GM18907 (cell line): ENCODE results near the gene STEAP3.

Source experiments
- ATAC-seq: cut with Tn5 transposase; IDR thresholded peaks from one replicate; pipeline ENCODE4 v1.9.1; 2021; ENCODE audit warnings: mild to moderate bottlenecking, moderate library complexity; ENCODE audit not compliant: unreplicated experiment

Gene STEAP3

DNA sequence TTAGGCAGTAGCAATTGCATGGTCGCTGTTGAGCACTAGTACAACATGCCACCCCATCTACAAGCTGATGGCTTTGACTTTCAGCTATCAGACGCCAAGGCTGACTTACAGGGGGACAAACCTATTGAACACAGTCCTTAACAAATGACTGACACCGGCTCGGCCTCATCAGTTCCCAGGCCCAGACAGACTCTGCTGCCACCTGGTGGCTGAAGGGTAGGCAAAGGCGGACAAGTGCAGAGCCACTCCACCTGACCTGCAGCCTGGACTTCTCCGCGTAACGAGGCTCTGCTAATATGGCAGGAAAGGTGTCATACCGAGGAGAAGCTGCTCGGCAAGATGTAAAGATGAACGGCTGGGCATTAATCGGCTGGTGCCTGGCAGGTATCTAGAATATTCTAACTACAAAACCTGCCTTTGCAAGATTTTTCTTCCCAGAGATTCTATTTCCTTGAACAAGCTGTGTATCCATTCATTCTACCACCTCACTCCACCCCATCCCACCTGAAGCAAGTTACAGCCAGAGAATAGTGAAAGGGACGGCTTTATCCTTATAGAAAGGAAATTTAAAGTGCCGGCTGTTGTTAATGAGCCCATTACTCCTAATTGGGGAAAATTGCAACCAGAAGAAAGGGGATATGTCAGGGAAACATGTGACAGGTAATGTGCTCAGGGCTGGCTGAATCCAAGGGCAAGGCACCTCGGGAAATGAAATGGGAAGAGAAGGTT lies 67.4 kb downstream of the STEAP3 start:
- ATAC-seq: no peak

DNA sequence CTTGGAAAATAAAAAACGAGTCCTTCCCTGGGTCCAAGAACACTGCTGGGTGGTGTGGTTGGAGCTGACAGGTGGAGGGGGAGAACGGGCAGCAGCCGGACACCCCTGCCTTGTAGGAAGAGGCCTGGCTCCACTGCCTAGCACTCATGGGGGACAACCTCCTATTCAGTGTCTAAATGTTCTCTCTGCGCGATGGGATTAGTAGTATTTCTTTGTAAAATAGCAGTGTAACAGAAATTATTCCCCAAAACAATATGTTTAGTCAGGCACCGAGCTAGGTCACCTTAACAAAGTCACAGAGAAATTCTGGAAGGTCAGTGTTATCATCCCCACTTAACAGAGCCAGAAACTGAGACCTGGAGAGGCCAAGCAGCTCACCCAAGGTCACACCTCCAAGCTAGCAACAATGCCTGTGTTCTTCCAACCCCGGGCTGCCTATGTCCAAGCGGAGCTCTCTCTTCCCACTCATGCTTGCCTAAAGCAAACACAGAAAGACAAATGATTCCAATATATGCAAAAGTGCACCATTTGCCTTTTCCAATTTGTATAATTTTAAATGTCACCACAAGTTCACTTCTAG lies 68.0 kb downstream of the STEAP3 start:
- ATAC-seq: no peak

DNA sequence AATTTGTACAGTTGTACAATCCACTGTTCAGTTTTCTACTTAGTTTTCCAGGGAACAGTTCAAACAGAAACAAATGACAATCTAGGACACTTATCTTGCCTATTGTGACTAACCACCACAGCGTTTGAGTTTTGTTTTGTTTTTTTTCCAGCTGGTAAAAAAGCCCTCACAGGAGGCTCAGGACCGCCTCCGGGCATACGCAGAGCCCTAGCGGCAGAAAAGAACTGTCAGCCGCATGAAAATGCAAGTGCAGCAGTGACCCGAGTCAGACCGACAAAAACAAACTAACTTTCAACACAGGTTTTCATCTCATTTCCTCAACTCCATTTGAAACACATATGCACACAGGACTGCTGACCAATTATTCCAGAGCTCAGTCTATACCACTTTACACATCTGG lies 68.6 kb downstream of the STEAP3 start:
- ATAC-seq: no peak

DNA sequence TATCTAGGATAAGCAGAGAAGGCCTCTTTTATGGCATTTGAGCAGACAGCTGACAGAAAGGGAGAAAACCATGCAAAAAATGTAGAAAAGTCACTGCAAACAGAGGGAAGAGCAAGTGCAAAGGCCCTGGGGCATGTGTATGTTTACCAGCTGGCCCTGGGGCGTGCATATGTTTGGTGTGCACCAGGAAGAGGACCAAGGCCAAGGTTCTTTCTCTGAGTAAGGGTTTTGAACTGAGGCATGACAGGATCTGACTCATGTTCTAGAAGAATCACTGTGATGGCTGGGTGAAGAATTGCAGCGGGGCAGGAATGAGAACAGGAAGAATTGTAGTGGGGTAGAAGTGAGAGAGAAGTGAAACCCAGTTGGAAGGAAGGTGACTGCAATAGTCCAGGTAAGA lies 69.6 kb downstream of the STEAP3 start:
- no peak for ATAC-seq

DNA sequence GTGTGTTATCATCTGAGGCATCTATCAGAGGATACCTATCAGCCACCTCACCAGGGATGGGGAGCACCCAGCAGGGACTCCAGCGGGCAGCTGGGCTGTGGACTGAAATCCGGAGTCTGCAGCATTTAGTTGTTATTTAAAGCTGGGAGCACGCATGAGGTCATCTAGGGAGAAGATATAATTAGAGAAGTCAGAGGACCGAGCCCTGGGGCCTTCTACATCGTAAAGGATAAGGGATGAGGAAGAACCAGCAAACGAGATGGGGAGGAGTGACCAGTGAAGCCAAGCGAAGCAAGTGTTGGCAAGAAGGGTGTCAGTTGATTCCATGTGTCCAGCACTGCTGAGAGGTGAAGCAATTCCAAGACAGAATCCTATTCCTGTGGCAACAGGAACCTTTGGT lies 70.3 kb downstream of the STEAP3 start:
- ATAC-seq: no peak

DNA sequence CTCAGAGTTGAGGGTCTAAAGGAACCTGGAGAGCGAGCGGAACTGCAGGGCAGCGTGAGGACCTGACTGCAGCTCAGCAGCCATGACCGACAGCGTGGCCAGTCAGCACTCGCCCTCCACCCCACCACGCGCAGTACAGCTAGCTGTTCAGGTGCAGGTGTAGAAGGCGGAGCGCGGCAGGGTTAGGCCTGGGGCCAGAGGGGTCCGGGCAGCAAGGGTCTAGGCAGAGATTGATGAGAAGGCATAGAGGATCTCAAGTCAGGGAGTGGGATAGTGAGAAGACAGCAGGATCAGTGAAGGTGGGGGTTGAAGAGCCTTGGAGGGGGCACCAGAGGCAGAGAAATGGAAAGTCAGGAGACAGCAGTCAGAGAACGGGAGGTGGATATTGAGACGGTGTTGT lies 71.0 kb downstream of the STEAP3 start:
- no peak for ATAC-seq

DNA sequence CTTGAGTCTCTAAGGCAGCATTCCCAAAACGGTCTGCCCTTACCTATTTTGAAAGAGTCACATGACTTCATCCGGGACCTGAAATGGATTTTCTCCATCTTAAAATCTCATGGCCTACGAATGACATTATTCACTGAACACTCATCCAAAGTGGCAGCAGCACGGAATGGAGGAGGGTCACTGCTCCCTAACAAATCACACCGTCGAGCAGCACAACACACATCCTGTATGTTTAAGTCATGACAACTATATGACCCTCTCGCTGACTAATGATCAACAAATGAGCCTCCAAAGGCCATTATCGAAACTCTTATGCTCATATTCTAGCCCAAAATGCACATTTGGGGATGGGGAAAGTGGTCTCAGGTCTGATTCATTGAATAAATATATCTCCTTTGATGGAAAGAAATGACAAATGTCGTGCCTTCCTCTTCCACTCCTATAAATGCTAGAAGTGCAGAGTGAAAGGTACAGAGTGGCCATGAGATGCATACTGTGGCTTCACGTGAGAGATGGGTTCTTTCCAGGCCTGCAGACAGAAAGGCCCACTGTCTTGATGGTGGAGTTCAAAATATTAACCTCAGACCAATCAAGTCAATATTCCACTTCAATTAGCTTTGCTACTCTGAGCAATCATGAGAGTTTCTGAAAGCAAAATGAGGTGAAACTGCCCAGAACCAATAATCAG lies 72.2 kb downstream of the STEAP3 start:
- no peak for ATAC-seq

DNA sequence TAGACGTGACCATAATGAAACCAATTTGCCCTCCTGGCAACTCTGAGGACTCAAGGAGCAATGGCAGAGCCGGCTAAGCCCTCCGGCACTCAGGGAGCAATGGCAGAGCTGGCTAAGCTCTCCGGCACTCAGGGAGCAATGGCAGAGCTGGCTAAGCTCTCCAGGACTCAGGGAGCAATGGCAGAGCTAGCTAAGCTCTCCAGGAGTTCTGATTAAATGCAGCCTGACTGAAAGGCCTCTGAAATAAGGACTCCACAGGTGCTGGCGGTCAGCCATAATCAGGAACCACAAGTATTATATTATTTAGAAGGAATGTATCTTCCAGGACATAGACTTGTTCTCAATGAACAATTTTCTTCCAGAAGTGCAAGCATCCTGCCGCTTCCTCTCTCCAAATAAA lies 77.8 kb downstream of the STEAP3 start:
- no peak for ATAC-seq

DNA sequence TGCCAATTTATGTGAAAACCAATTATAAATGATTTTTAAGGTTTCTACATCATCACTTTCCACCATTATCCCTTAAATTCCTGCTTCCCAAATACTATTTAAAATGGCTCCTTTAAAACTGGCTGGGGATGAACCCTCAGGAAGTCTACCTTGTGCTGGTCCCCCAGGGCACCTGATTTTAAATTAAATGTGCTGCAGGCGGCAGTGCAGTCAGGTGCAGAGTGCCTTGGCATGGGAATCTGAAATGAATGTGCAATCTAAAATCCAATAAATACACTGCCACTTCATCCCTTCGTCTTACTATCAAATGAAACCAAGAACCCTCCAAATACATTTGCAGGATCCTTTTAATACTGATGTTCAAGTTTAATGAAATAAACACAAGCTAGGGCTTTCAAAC lies 81.2 kb downstream of the STEAP3 start:
- no peak for ATAC-seq

DNA sequence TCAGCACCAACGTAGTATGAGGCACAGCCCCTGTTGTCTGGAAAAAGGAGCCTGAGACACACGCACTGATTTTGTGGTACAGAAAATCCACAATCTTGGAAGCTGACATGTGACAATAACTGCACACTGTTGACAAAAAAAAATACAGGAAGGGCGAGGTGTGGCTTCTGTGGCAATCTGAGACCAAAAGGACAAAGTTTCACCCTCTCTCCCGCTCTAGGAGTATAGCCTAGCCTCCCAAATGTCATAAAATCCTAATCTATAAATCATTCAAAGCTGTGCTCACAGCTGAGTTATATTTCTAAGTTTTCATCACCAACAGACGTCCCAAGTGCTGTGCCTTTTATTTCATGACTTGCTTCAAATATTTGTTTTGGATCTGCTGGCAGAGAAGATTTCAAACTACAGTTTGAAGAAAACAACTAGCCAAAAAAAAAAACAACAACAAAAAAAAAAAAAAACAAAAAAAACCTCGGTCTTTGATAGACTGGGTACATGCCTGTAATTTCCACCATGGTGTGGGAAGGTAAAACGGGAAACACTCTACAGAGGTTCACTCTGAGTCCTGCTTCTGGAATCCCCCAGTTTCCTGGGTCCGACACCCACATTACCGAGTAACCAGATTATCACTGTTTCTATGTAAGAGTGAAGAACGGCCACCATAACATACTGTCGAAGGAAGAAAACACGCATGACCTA lies 82.0 kb downstream of the STEAP3 start:
- no peak for ATAC-seq

DNA sequence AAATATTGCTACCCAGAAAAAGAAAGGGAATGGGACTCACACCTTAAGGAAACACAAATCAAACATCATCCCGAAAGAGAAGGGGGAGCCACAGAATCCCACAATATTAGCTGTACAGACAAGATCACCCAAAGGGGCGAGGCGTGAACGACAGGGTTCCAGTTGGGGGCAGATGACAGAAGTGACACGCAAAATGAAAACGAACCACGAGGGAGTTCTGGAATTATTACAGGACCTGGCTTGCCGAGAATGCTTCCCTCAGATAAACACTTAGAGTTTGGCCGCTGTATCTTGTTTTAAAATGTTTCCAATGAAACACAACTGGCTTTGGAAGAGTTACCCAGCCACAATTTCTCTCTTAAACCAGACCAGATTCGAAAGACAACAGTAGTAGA lies 82.6 kb downstream of the STEAP3 start:
- ATAC-seq: no peak

DNA sequence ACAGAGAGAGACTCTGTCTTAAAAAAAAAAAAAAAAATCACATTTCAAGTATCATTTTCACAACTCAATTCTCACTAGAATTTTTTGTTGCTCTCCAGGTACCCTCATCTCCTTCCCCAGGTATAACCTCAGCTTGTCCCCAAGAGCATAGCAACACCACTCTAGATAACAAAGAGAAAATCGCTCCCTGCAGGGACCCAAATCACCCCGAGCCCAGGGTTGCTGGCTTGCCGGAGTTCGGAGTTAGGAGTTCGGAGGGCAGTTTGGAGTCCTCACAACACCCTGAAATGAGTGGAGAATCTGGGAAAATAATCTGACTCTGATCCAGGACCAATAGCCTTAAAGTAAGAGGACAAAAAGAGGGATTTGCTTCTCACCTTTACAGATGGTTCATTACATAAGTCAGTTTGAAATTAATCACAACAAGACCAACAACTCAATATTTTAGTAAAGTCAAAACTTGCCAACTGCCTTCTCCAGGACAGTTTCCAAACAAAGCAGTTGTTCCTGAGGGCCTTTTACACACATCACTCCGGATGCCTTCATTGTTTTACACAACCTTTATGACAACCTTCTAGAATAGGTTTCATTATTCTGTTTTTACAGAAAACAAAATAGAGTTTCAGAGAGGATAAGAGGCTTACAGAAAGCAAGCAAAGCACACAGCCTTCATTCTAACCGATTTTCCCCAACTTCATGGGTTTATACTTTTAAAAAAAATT lies 83.9 kb downstream of the STEAP3 start:
- ATAC-seq: no peak

DNA sequence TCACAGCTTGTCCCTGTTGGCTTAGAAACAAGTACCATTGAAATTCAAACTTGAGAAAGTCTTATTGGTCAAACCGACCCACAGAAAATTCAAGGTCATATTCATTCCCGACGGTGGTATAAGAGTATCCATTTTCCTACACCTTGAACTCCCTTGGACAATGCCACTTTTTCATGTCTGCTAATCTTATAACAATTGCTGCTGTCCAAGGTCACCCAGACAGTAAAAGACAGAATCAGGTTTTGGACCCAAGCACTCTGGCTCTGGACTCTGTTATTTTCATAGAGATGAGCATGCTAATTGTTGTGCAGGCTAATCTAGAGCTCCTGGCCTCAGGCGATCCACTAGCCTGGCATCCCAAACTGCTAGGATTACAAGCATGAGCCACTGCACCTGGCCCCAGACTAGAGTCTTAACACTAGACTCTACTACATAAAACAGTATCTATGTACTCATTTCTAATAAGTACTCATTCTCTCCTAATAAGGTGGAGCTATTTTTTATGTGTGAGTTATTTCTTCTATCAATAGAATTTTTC lies 85.2 kb downstream of the STEAP3 start:
- ATAC-seq: no peak

DNA sequence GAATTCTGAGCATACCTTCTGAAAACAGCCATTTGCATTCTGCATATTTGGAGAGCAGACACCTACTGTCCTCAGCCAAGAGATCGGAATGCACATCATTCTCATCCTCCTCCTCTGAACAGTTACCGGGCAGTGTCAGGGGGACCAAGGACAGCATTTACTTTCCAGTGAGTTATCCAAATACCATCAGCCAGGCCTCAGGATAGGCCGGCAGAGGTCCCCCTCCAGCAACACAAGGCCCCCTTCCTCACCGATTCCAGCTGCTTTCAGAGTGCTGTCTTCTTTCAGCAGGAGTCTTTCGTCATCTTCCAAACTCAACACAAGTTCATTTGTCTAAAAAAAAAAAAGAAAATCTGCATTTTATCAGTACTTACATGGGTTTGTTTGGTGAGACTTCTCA lies 87.7 kb downstream of the STEAP3 start:
- ATAC-seq: no peak

DNA sequence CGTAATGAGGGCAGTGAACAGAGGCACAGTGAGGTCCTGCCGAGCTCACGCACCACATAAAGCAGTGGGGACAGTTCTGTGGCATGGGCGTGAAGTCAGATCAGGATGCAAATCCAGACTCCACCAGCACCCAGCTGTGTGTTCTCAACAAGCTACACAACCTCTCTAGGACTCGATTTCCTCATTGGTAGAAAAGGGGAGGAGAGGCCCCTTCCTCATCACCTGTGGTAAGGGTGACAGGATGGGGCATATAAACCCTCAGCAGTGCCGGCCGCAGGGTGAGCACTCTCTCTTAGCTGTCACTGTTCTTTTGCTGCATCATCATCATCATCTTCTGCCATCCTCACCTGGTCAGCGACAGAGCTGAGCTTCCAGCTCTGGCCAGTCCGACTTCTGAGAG lies 88.2 kb downstream of the STEAP3 start:
- no peak for ATAC-seq
